B cell (primary cell): Measurements from ENCODE around the gene ELMO1. TPM values are rescaled to one million over a fixed set of nuclear protein-coding genes. Genes with fewer than 3 reads are reported as not detected.

Experiments used
- ATAC-seq: fragments of 200-7000 bp; cut with Tn5 transposase; one replicate; pipeline ENCODE4 v1.10.0; 2021; ENCODE audit warnings: low read depth, mild to moderate bottlenecking, moderate number of reproducible peaks, moderate library complexity
- CTCF ChIA-PET: fragments of 350-600 bp; sonication (Branson Sonifier 250); formaldehyde crosslinking; loops from one replicate; lab custom pipeline; 2021; ENCODE audit warnings: antibody characterized with exemption, inconsistent platforms; lab: Charles Lee
- POLR2A ChIA-PET: fragments of 350-600 bp; sonication (Branson Sonifier 250); formaldehyde crosslinking; loops from one replicate; lab custom pipeline; 2021; ENCODE audit warnings: antibody characterized with exemption; lab: Charles Lee
- DNase-seq: peaks from one replicate; pipeline ENCODE4 v3.0.0; 2013
- H2AFZ ChIP-seq: 2 replicates; pipeline ENCODE4 v1.6.1; 2012; ENCODE audit warnings: mild to moderate bottlenecking, low read depth, low read length; ENCODE audit not compliant: insufficient read depth, poor library complexity, severe bottlenecking
- H3K27ac ChIP-seq, 2 donors: 1 replicate in 1 of 2; 2 replicates in 1 of 2; pipeline ENCODE4 v1.5.1; 2012 to 2013; ENCODE audit warnings: low read length in 2 of 2, mild to moderate bottlenecking in 2 of 2, moderate library complexity in 1 of 2
- H3K27me3 ChIP-seq, 4 experiments: fragments of 200-600 bp in 1 of 4; sonication (generic) in 1 of 4; replicated peaks in 1 of 4; 1 replicate in 2 of 4; 2 replicates in 2 of 4; pipeline versions ENCODE4 v1.6.1 to v1.7.0; 2013 to 2016; ENCODE audit warnings: low read length in 3 of 4, mild to moderate bottlenecking in 2 of 4, mixed read lengths in 1 of 4, moderate library complexity in 1 of 4; ENCODE audit not compliant: insufficient read depth in 4 of 4, control insufficient read depth in 3 of 4; ENCODE audit errors: control extremely low read depth in 1 of 4
- H3K36me3 ChIP-seq, 2 experiments: replicated peaks in 1 of 2; 1 replicate in 1 of 2; 2 replicates in 1 of 2; pipeline versions ENCODE4 v1.6.1 to v1.7.1; 2013; ENCODE audit warnings: low read length in 1 of 2; ENCODE audit not compliant: insufficient read depth in 2 of 2, control insufficient read depth in 1 of 2; ENCODE audit errors: control extremely low read depth in 1 of 2, extremely low read depth in 1 of 2
- H3K4me1 ChIP-seq, 2 donors: fragments of 200-600 bp in 1 of 2; sonication (generic) in 1 of 2; 1 replicate in 1 of 2; 2 replicates in 1 of 2; pipeline versions ENCODE4 v1.5.1 to v1.6.1; 2013 to 2017; ENCODE audit warnings: low read length in 2 of 2; ENCODE audit not compliant: control insufficient read depth in 2 of 2, insufficient read depth in 2 of 2
- H3K4me2 ChIP-seq: replicated peaks from 2 replicates; pipeline ENCODE3; 2012; ENCODE audit warnings: mild to moderate bottlenecking, low read depth, low read length; ENCODE audit not compliant: poor library complexity, severe bottlenecking
- H3K4me3 ChIP-seq, 5 experiments: fragments of 200-600 bp in 1 of 5; sonication (generic) in 1 of 5; 1 replicate in 3 of 5; 2 replicates in 2 of 5; pipeline versions ENCODE4 v1.5.1 to v1.7.0; 2011 to 2016; ENCODE audit warnings: low read length in 4 of 5, mild to moderate bottlenecking in 4 of 5, low read depth in 2 of 5, control low read depth in 1 of 5, moderate library complexity in 1 of 5; ENCODE audit not compliant: insufficient read depth in 1 of 5; ENCODE audit errors: control extremely low read depth in 1 of 5, extremely low read depth in 1 of 5
- H3K79me2 ChIP-seq: fragments of 200-600 bp; sonication (generic); one replicate; pipeline ENCODE4 v1.6.0; 2016; ENCODE audit warnings: low read length; ENCODE audit not compliant: control insufficient read depth, insufficient read depth
- H3K9ac ChIP-seq: fragments of 200-600 bp; sonication (generic); 2 replicates; pipeline ENCODE4 v1.6.1; 2017; ENCODE audit warnings: mild to moderate bottlenecking, low read length, moderate library complexity
- H3K9me3 ChIP-seq, 3 donors: one replicate each; pipeline versions ENCODE4 v1.6.1 to v1.7.1; 2013; ENCODE audit warnings: low read length in 2 of 3; ENCODE audit not compliant: control insufficient read depth in 2 of 3, insufficient read depth in 1 of 3; ENCODE audit errors: control extremely low read depth in 1 of 3
- H4K20me1 ChIP-seq: 2 replicates; pipeline ENCODE4 v1.6.0; 2012; ENCODE audit warnings: mild to moderate bottlenecking, low read length; ENCODE audit not compliant: insufficient read depth, control insufficient read depth, poor library complexity, severe bottlenecking
- H3K27ac Mint-ChIP-seq: one replicate; pipeline ENCODE4 v1.8.0; 2021; ENCODE audit warnings: mixed read lengths
- H3K27me3 Mint-ChIP-seq: one replicate; pipeline ENCODE4 v1.8.0; 2021; ENCODE audit warnings: mixed read lengths
- H3K4me1 Mint-ChIP-seq: one replicate; pipeline ENCODE4 v1.8.0; 2021; ENCODE audit warnings: mixed read lengths
- H3K4me3 Mint-ChIP-seq: one replicate; pipeline ENCODE4 v1.8.0; 2021; ENCODE audit warnings: mixed read lengths
- H3K9me3 Mint-ChIP-seq: one replicate; pipeline ENCODE4 v1.8.0; 2022; ENCODE audit warnings: mixed read lengths; ENCODE audit not compliant: insufficient read depth
- EZH2 ChIP-seq: IDR thresholded peaks from 2 replicates; pipeline ENCODE4 v1.6.1; 2012; ENCODE audit warnings: borderline replicate concordance, low read depth, mild to moderate bottlenecking, moderate library complexity, low read length; ENCODE audit not compliant: insufficient read depth, poor library complexity, severe bottlenecking
- WGBS: methylation state at CpG from one replicate; pipeline ENCODE4 v1.1.5; 2013; ENCODE audit warnings: missing lambda C conversion rate; ENCODE audit not compliant: insufficient coverage; 5-methylcytosine and 5-hydroxymethylcytosine counted together
- intact Hi-C: fragments of 100-400 bp; cut with micrococcal nuclease; formaldehyde crosslinking; loops from one replicate; pipeline ENCODE4 v1.10.0; 2022
- polyA plus RNA-seq: library from polyadenylated mRNA; depleted of rRNA; stranded (reverse); fragments of >200 nt; gene quantifications from 2 replicates; pipeline ENCODE4 v1.2.3, GENCODE V29; 2012
- total RNA-seq, 2 donors: library from RNA; stranded (reverse); fragments of 120-200 nt in 1 of 2; gene quantifications; 1 replicate in 1 of 2; 2 replicates in 1 of 2; pipeline versions ENCODE4 v1.2.3 to v1.2.4, GENCODE V29; 2013 to 2022
- TF ChIP-seq, protein P1 (sequence below): fragments of 200-600 bp; IDR thresholded peaks from one replicate; pipeline ENCODE4 v1.8.0; 2022; ENCODE audit warnings: antibody characterized with exemption, mild to moderate bottlenecking

ELMO1 gene
- total and polyA plus RNA-seq, 2 donors (not counting 1 experiment from before 2014, with no cell fraction given) = 44.7 to 177 TPM

GRCh38 chr7:37425498-37425897 is 23.2 kb downstream of the ELMO1 start:
- CTCF ChIA-PET = interaction anchor here (1.1 kb wide), 1 partner anchor 140 kb away, joined by 3 read pairs; no protein-coding TSS in a partner anchor
- no peak overlapping the region for H3K4me2 ChIP-seq

DNA sequence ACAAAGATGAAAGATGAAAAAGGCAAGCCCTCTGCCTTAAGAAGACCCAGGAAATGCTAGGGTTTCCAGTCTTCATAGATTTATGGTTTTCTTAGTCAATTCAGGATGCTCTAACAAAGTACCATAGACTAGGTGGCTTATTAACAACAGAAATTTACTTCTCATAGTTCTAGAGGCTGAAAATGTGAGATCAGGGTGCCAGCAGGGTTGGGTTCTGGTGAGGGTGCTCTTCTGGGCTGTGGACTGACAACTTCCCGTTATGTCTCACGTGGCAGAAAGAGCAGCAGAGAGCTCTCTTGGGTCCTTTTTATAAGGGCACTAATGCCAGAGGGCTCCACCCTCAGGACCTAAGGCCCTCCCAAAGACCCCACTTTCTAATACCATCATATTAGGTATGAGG is 23.7 kb downstream of the ELMO1 start:
- no peaks in the 10 kb centered on the region for H3K27me3 Mint-ChIP-seq
- Histone ChIP-seq H2AFZ (no peak overlapping the region), H3K27me3 (no peaks in the 10 kb centered on the region), H4K20me1 (peaks cover 58% of the 10 kb centered on the region), H3K9me3 (no peaks in the 10 kb centered on the region), H3K36me3 (peaks cover 0 to 9% of the 10 kb centered on the region in 2 experiments), H3K27ac (peak overlapping the region in 1 of 2 donors; percentile 20), H3K4me2 (no peak overlapping the region), H3K4me3 (no peak overlapping the region), H3K79me2 (peaks cover 88% of the 10 kb centered on the region), H3K4me1 (peaks cover 32 to 34% of the 10 kb centered on the region in 2 donors), H3K9ac (no peak overlapping the region)
- ATAC-seq (peak; percentile 57), DNase-seq (peak; percentile 34)
- TF ChIP-seq EZH2 = no peak
- TF ChIP-seq, protein P1, sequence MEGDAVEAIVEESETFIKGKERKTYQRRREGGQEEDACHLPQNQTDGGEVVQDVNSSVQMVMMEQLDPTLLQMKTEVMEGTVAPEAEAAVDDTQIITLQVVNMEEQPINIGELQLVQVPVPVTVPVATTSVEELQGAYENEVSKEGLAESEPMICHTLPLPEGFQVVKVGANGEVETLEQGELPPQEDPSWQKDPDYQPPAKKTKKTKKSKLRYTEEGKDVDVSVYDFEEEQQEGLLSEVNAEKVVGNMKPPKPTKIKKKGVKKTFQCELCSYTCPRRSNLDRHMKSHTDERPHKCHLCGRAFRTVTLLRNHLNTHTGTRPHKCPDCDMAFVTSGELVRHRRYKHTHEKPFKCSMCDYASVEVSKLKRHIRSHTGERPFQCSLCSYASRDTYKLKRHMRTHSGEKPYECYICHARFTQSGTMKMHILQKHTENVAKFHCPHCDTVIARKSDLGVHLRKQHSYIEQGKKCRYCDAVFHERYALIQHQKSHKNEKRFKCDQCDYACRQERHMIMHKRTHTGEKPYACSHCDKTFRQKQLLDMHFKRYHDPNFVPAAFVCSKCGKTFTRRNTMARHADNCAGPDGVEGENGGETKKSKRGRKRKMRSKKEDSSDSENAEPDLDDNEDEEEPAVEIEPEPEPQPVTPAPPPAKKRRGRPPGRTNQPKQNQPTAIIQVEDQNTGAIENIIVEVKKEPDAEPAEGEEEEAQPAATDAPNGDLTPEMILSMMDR = no peak
- no peak overlapping the region for H3K4me3 Mint-ChIP-seq
- ChIA-PET POLR2A (no interaction called here), CTCF (interaction anchor here (1.1 kb wide), 1 partner anchor 140 kb away, joined by 3 read pairs; no protein-coding TSS in a partner anchor)
- no peaks in the 10 kb centered on the region for H3K9me3 Mint-ChIP-seq
- H3K27ac Mint-ChIP-seq = peak overlapping the region; percentile 27
- H3K4me1 Mint-ChIP-seq = peaks cover 56% of the 10 kb centered on the region
- no CpG with 5 or more reads among the region's 2 CpGs for WGBS
- intact Hi-C loops = no loop called here

More at GRCh38 chr7:37425498-37425897, 23.2 kb downstream of the ELMO1 start:
- ATAC-seq = no peak
- Histone ChIP-seq H3K4me3 (no peak overlapping the region), H3K79me2 (peaks cover 88% of the 10 kb centered on the region), H3K4me1 (peaks cover 34% of the 10 kb centered on the region in 2 donors), H3K36me3 (peaks cover 0 to 9% of the 10 kb centered on the region in 2 experiments), H3K9ac (no peak overlapping the region), H3K27ac (peak overlapping the region in 1 of 2 donors; percentile 20), H3K9me3 (no peaks in the 10 kb centered on the region), H3K27me3 (no peaks in the 10 kb centered on the region), H4K20me1 (peaks cover 58% of the 10 kb centered on the region), H2AFZ (no peak overlapping the region)
- Mint-ChIP-seq H3K27me3 (no peaks in the 10 kb centered on the region), H3K4me3 (no peak overlapping the region), H3K9me3 (no peaks in the 10 kb centered on the region), H3K27ac (peak overlapping the region; percentile 27), H3K4me1 (peaks cover 56% of the 10 kb centered on the region)
- intact Hi-C loops = no loop called here
- WGBS = 71% methylated on average over 1 of the region's 5 CpGs
- DNase-seq = peak; percentile 36
- TF ChIP-seq EZH2 = no peak
- TF ChIP-seq, protein P1 = no peak
- POLR2A ChIA-PET = interaction anchor here (0.7 to 0.9 kb wide), 2 partner anchors 21 to 359 kb away, joined by 6 to 11 read pairs; no protein-coding TSS in a partner anchor
